Right lobe of liver (tissue), 6 donors: ENCODE data around the gene TSPAN10. TPM values are rescaled to one million over a fixed set of nuclear protein-coding genes. Genes with fewer than 3 reads are reported as not detected.

Experiments
- ATAC-seq, 4 donors: fragments of 200-7000 bp; cut with Tn5 transposase; one replicate each; pipeline ENCODE4 v1.9.1; 2020; ENCODE audit warnings: mild to moderate bottlenecking in 4 of 4, moderate library complexity in 4 of 4
- DNase-seq, 3 donors: peaks; one replicate each; pipeline ENCODE4 v3.0.0-alpha.2; 2020
- H3K27ac ChIP-seq, 3 donors: fragments of 200-600 bp; one replicate each; pipeline ENCODE4 v1.8.0; 2022
- H3K27me3 ChIP-seq, 2 donors: fragments of 200-600 bp; one replicate each; pipeline ENCODE4 v1.8.0; 2022
- H3K36me3 ChIP-seq, 4 donors: fragments of 200-600 bp; sonication (generic) in 1 of 4; one replicate each; pipeline versions ENCODE4 v1.5.1 to v1.8.0; 2017 to 2022; ENCODE audit warnings: control low read depth in 1 of 4
- H3K4me1 ChIP-seq, 4 donors: fragments of 200-600 bp; sonication (generic) in 1 of 4; one replicate each; pipeline versions ENCODE4 v1.5.1 to v1.8.0; 2017 to 2022; ENCODE audit warnings: control low read depth in 1 of 4
- H3K4me3 ChIP-seq, 3 donors: fragments of 200-600 bp; one replicate each; pipeline ENCODE4 v1.8.0; 2022
- H3K9me3 ChIP-seq, 4 donors: fragments of 200-600 bp; sonication (generic) in 1 of 4; one replicate each; pipeline versions ENCODE4 v1.5.1 to v1.8.0; 2017 to 2022; ENCODE audit warnings: control low read depth in 1 of 4
- CTCF ChIP-seq, 4 donors: fragments of 200-600 bp in 3 of 4; fragments of 450-650 bp in 1 of 4; IDR thresholded peaks; one replicate each; pipeline versions ENCODE4 v1.5.1 to v1.8.0; 2016 to 2022; ENCODE audit warnings: antibody characterized with exemption in 4 of 4, mild to moderate bottlenecking in 2 of 4
- POLR2A ChIP-seq: fragments of 450-650 bp; IDR thresholded peaks from one replicate; pipeline ENCODE4 v1.6.1; 2017; ENCODE audit warnings: antibody characterized with exemption, mild to moderate bottlenecking
- WGBS: methylation state at CpG from one replicate; pipeline ENCODE4 v1.1.6; 2018; ENCODE audit warnings: low coverage, low lambda C conversion rate; ENCODE audit not compliant: insufficient coverage; ENCODE audit errors: missing lambda C conversion rate; 5-methylcytosine and 5-hydroxymethylcytosine counted together
- intact Hi-C, 2 donors: fragments of 100-400 bp; cut with DNase I; formaldehyde crosslinking; loops; one replicate each; pipeline versions ENCODE4 v1.11.2 to v1.14.1; 2022
- total RNA-seq, 6 experiments: library from RNA; depleted of rRNA in 2 of 6; stranded (reverse); fragments of >200 nt in 2 of 6; fragmentation: NEBNext Ultra II Directional in 3 of 6; extraction: Animal tissue kit (Norgen Biotek cat#: 25700) in 3 of 6; gene quantifications; one replicate each; pipeline versions ENCODE4 v1.1.0 to v1.2.4, GENCODE V29; 2016 to 2023
- donor health status: DM: no; HTN: yes; CAD: no.
- donor health status: DM: no; HTN: no; CAD: no.
- donor health status: DM: no; HTN: no; CAD: no.
- donor health status: DM: no; HTN: yes; CAD: no.
- donor health status: DM: no; HTN: yes; CAD: no.

TSPAN10 gene
- total RNA-seq, 6 experiments from 2014 or later, result 0.18 to 1.2 (median 0.62) TPM

- ATAC-seq, result peak in 1 of 4 donors; percentile 28
- no peaks in the 10 kb centered on the region for H3K4me1 ChIP-seq
These were observed 8.3 kb downstream of the TSPAN10 start for GRCh38 chr17:81644976-81645952.

GRCh38 chr17:81646869-81647600 lies 10.0 kb downstream of the TSPAN10 start:
- Histone ChIP-seq H3K4me3 (no peak overlapping the region), H3K36me3 (no peaks in the 10 kb centered on the region), H3K4me1 (no peaks in the 10 kb centered on the region), H3K9me3 (no peaks in the 10 kb centered on the region), H3K27me3 (peaks cover 0 to 11% of the 10 kb centered on the region in 2 donors), H3K27ac (no peak overlapping the region)
- intact Hi-C loops, result no loop called here
- peak in 2 of 4 donors; percentile 12 to 29 for ATAC-seq
- TF ChIP-seq POLR2A (no peak), CTCF (IDR thresholded peaks at IDR 0.05) (no peak)
- DNase-seq, result no peak
- 66% methylated on average over 7 of the region's 12 CpGs for WGBS

More at GRCh38 chr17:81644976-81645952, 8.3 kb downstream of the TSPAN10 start:
- Histone ChIP-seq H3K4me3 (no peak overlapping the region), H3K27me3 (peaks cover 0 to 11% of the 10 kb centered on the region in 2 donors), H3K36me3 (no peaks in the 10 kb centered on the region), H3K9me3 (no peaks in the 10 kb centered on the region), H3K27ac (no peak overlapping the region)
- 84% methylated on average over 5 of the region's 29 CpGs for WGBS
- no peak for DNase-seq
- intact Hi-C loops, result no loop called here
- TF ChIP-seq POLR2A (no peak), CTCF (IDR thresholded peaks at IDR 0.05) (no peak)

- peaks cover 0 to 11% of the 10 kb centered on the region in 2 donors for H3K27me3 ChIP-seq
- H3K27ac ChIP-seq, result no peak overlapping the region
- no peaks in the 10 kb centered on the region for H3K36me3 ChIP-seq
- ATAC-seq (no peak), DNase-seq (no peak)
- no peaks in the 10 kb centered on the region for H3K9me3 ChIP-seq
- intact Hi-C loops, result no loop called here
- TF ChIP-seq CTCF (IDR thresholded peaks at IDR 0.05) (no peak), POLR2A (no peak)
- no peak overlapping the region for H3K4me3 ChIP-seq
- H3K4me1 ChIP-seq, result no peaks in the 10 kb centered on the region
- WGBS, result 53% methylated on average over 12 of the region's 21 CpGs
These were observed 10.6 kb downstream of the TSPAN10 start for GRCh38 chr17:81647640-81648012.

- Histone ChIP-seq H3K27ac (no peak overlapping the region), H3K27me3 (peaks cover 0 to 11% of the 10 kb centered on the region in 2 donors), H3K36me3 (no peaks in the 10 kb centered on the region), H3K9me3 (no peaks in the 10 kb centered on the region), H3K4me3 (no peak overlapping the region), H3K4me1 (no peaks in the 10 kb centered on the region)
- DNase-seq (no peak), ATAC-seq (no peak)
- no peak for TF ChIP-seq POLR2A
- TF ChIP-seq CTCF (IDR thresholded peaks at IDR 0.05), result no peak
- 19% methylated on average over 4 of the region's 78 CpGs for WGBS
- intact Hi-C loops, result no loop called here
These were observed 11.2 kb downstream of the TSPAN10 start for GRCh38 chr17:81648013-81648706.
